Right atrium auricular region (tissue), 2 donors: Measurements from ENCODE around the gene ULK4. TPM values are rescaled to one million over a fixed set of nuclear protein-coding genes. Genes with fewer than 3 reads are reported as not detected.

Experiments used
- DNase-seq: peaks from one replicate; pipeline ENCODE4 v3.0.0-alpha.2; 2019; ENCODE audit warnings: low spot score
- H3K27ac ChIP-seq, 2 donors: fragments of 200-600 bp; sonication (generic); 1 replicate in 1 of 2; 2 replicates in 1 of 2; pipeline ENCODE4 v1.5.1; 2016 to 2019
- H3K27me3 ChIP-seq, 2 donors: fragments of 200-600 bp; sonication (generic); one replicate each; pipeline versions ENCODE4 v1.5.1 to v1.6.0; 2017 to 2019
- H3K36me3 ChIP-seq: fragments of 200-600 bp; sonication (generic); one replicate; pipeline ENCODE4 v1.5.1; 2016
- H3K4me1 ChIP-seq, 2 donors: fragments of 200-600 bp; sonication (generic); one replicate each; pipeline versions ENCODE4 v1.5.1 to v1.6.0; 2017 to 2019
- H3K4me3 ChIP-seq, 2 donors: fragments of 200-600 bp; sonication (generic); 1 replicate in 1 of 2; 2 replicates in 1 of 2; pipeline ENCODE4 v1.5.1; 2017 to 2019; ENCODE audit warnings: mild to moderate bottlenecking in 1 of 2, moderate library complexity in 1 of 2
- H3K9me3 ChIP-seq, 2 donors: fragments of 200-600 bp; sonication (generic); one replicate each; pipeline ENCODE4 v1.5.1; 2019
- total RNA-seq, 2 donors: library from RNA; depleted of rRNA; stranded (reverse); fragments of >200 nt; gene quantifications; one replicate each; pipeline ENCODE4 v1.1.0, GENCODE V29; 2016
- TF ChIP-seq, protein P1 (sequence below), 2 donors: fragments of 200-600 bp; sonication (generic); IDR thresholded peaks; one replicate each; pipeline ENCODE4 v1.5.1; 2019; ENCODE audit warnings: antibody characterized with exemption in 2 of 2

ULK4 gene
- total RNA-seq, 2 donors from 2014 or later, result 7.1 to 10.1 TPM

DNA sequence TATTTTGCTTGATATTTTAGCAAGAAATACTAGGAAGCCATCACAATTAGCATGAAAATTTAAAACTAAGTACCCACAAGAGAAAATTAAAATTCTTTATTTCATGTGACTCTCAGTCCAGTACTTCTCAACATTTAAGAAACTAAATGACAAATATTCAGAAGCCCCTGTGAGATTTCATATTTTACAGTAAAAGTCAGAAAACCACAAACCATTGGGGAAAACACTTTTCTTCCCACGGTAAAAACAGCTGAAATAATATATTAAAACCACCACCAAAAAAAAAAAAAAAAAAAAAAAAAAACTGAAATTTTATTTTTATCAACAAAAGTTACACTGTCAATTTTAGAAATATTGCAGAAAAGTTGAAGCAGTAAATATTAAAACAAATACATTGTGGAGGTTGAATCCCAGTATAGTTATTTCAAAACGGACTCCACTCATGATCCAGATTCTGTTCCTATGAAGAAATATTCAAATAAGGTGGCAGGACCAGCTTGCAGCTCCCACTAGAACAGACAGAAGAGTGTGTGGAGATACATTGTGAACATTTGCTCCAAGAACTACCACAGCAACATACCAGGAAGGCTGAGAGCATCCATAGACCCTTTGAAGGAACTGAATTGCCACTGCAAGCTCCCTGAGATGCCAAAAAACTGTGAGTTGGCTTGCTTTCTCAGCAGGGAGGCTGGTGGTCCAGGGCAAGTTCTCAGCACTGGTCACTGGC is 454.4 kb downstream of the ULK4 start:
- no peak overlapping the region for H3K27ac ChIP-seq
- DNase-seq, result no peak
- H3K36me3 ChIP-seq, result no peaks in the 10 kb centered on the region
- peaks cover 0 to 8% of the 10 kb centered on the region in 2 donors for H3K9me3 ChIP-seq
- H3K4me3 ChIP-seq, result no peak overlapping the region
- TF ChIP-seq, protein P1, sequence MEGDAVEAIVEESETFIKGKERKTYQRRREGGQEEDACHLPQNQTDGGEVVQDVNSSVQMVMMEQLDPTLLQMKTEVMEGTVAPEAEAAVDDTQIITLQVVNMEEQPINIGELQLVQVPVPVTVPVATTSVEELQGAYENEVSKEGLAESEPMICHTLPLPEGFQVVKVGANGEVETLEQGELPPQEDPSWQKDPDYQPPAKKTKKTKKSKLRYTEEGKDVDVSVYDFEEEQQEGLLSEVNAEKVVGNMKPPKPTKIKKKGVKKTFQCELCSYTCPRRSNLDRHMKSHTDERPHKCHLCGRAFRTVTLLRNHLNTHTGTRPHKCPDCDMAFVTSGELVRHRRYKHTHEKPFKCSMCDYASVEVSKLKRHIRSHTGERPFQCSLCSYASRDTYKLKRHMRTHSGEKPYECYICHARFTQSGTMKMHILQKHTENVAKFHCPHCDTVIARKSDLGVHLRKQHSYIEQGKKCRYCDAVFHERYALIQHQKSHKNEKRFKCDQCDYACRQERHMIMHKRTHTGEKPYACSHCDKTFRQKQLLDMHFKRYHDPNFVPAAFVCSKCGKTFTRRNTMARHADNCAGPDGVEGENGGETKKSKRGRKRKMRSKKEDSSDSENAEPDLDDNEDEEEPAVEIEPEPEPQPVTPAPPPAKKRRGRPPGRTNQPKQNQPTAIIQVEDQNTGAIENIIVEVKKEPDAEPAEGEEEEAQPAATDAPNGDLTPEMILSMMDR (IDR thresholded peaks at IDR 0.05), result no peak
- H3K4me1 ChIP-seq, result no peaks in the 10 kb centered on the region
- H3K27me3 ChIP-seq, result no peaks in the 10 kb centered on the region

DNA sequence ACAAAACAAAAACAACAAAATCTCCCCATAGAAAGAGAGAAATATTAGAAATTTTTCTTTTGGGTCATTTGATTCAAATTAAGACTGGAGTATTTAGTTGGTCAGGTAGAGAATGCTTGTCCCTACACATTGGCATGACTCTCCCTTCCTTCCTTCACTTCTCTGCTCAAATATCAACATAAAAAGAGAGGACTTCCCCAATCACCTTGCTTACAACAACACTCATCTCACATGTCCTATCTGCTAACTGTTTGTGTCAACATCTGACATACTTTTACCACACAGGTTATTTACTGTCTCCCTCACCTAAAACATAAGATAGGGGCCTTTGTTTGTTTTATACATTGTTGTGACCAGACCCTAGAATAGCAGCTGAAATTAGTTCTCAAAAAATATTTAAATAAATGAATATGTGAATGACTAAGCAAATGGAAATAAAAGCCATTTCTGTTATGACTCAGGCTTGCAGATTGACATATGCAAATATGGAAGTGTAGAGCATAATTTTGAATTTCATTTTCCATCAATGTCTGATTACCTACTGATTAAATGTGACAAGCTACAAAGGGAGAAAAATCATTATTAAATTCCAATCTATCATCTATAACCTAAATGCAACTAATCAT is 457.8 kb downstream of the ULK4 start:
- H3K27me3 ChIP-seq, result no peaks in the 10 kb centered on the region
- no peak overlapping the region for H3K4me3 ChIP-seq
- no peaks in the 10 kb centered on the region for H3K4me1 ChIP-seq
- TF ChIP-seq, protein P1 (IDR thresholded peaks at IDR 0.05), result no peak
- peaks cover 0 to 8% of the 10 kb centered on the region in 2 donors for H3K9me3 ChIP-seq
- no peak for DNase-seq
- H3K27ac ChIP-seq, result no peak overlapping the region
- no peaks in the 10 kb centered on the region for H3K36me3 ChIP-seq

DNA sequence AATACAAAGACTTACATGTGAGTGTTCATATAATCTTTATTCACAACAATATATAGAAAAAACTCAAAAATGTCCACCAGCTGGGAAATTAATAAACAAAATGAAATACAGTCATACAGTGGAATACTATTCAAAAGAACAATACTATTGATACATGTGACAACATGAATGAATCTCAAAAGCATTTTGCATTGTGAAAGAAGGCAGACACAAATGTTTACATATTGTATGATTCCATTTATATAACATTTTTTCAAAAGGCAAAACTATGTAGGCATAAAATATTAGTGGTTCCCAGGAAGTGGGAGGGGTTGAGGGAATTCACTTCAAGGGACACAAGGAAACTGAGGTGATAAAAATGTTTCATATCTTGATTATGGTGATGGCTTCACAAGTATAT is 459.4 kb downstream of the ULK4 start:
- no peak for DNase-seq
- H3K27me3 ChIP-seq, result no peaks in the 10 kb centered on the region
- no peaks in the 10 kb centered on the region for H3K4me1 ChIP-seq
- H3K9me3 ChIP-seq, result no peaks in the 10 kb centered on the region
- TF ChIP-seq, protein P1 (IDR thresholded peaks at IDR 0.05), result no peak
- no peak overlapping the region for H3K27ac ChIP-seq
- no peaks in the 10 kb centered on the region for H3K36me3 ChIP-seq
- H3K4me3 ChIP-seq, result no peak overlapping the region

DNA sequence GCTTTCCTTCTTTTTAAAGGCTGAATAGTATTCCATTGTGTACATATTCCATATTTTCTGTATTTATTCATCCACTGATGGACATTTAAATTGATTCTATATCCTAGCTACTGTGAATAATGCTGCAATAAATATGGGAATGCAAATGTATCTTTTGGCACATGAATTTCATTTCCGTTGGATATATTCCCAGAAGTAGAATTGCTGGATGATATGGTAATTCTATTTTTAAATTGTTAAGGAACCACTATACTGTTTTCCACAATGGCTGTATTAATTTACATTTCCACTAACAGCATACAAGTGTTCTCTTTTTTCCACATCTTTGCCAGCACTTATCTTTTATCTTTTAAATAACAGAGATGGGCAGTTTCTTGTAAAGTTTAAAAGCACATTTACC is 459.9 kb downstream of the ULK4 start:
- H3K27me3 ChIP-seq, result no peaks in the 10 kb centered on the region
- no peaks in the 10 kb centered on the region for H3K9me3 ChIP-seq
- no peak overlapping the region for H3K27ac ChIP-seq
- no peak overlapping the region for H3K4me3 ChIP-seq
- DNase-seq, result no peak
- no peaks in the 10 kb centered on the region for H3K4me1 ChIP-seq
- TF ChIP-seq, protein P1 (IDR thresholded peaks at IDR 0.05), result no peak
- no peaks in the 10 kb centered on the region for H3K36me3 ChIP-seq

DNA sequence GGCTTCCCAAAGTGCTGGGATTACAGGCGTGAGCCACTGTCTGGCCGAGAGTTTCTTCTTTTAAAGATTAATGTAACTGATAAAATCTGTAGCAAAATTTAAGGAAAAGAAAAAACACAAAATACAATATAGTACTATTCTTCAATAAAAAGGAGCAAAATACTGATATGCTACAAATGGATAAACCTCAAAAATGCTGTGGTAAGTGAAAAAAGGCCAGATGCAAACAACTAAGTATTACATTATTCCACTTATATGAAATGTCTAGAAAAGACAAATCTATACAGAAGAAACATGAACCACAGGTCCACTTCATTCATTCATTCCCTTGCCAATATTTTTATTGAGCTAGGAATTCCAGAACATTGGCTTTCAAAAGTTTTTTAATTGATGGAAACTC is 463.1 kb downstream of the ULK4 start:
- DNase-seq, result no peak
- H3K4me3 ChIP-seq, result no peak overlapping the region
- no peaks in the 10 kb centered on the region for H3K36me3 ChIP-seq
- H3K27me3 ChIP-seq, result no peaks in the 10 kb centered on the region
- H3K9me3 ChIP-seq, result no peaks in the 10 kb centered on the region
- no peak overlapping the region for H3K27ac ChIP-seq
- H3K4me1 ChIP-seq, result no peaks in the 10 kb centered on the region
- TF ChIP-seq, protein P1 (IDR thresholded peaks at IDR 0.05), result no peak
